ENCODE data around the gene CHMP4B. TPM values are rescaled to one million over a fixed set of nuclear protein-coding genes. Genes with fewer than 3 reads are reported as not detected.

CHMP4B gene
- polyA plus RNA-seq, 1 of the 3 experiments (the other 2 are of a cell fraction) = 123 TPM

- no peak overlapping the region for H3K4me3 ChIP-seq (ENCODE audit: low read depth in 2 of 2, low read length in 1 of 2)
- H2AFZ ChIP-seq (ENCODE audit: low read depth) = no peak overlapping the region
- peak overlapping the region in 1 of 2 experiments; percentile 93; a peak in 2 of 4 replicates for H3K27ac ChIP-seq (ENCODE audit: low read depth in 2 of 2, low read length in 1 of 2)
- H4K20me1 ChIP-seq (ENCODE audit: insufficient read depth) = peaks cover 100% of the 10 kb centered on the region
- no peak overlapping the region for H3K9ac ChIP-seq
- DNase-seq = no peak
- 84% methylated on average over 3 of the region's 4 CpGs for WGBS (ENCODE audit: low lambda C conversion rate)
- TF ChIP-seq IRF3 (IDR thresholded peaks at IDR 0.05; ENCODE audit: low read depth, low read length) = no peak
- H3K9me3 ChIP-seq = no peaks in the 10 kb centered on the region
- H3K27me3 ChIP-seq (ENCODE audit: insufficient read depth) = no peaks in the 10 kb centered on the region
- POLR2A ChIA-PET = no interaction called here
- H3K9me2 ChIP-seq = no peaks in the 10 kb centered on the region
- H3K4me2 ChIP-seq = no peak overlapping the region
- peaks cover 22 to 77% of the 10 kb centered on the region in 2 experiments for H3K4me1 ChIP-seq (ENCODE audit: control insufficient read depth in 1 of 2, insufficient read depth in 2 of 2, low read depth in 1 of 2, low read length in 1 of 2)
- CTCF ChIA-PET = interaction anchor here (0.6 to 4.8 kb wide), 8 partner anchors 10 to 228 kb away, joined by 3 to 25 read pairs (median 4); no protein-coding TSS in a partner anchor
- H3F3A ChIP-seq (replicated peaks; ENCODE audit: insufficient read depth) = peaks cover 4% of the 10 kb centered on the region
- no peaks in the 10 kb centered on the region for H3K36me3 ChIP-seq (replicated peaks in 1 of 2; ENCODE audit: control insufficient read depth in 1 of 2, insufficient read depth in 2 of 2, low read length in 1 of 2)
- H3K79me2 ChIP-seq (ENCODE audit: insufficient read depth) = peaks cover 92% of the 10 kb centered on the region
Observed at GRCh38 chr20:33841436-33841799, 30.3 kb downstream of the CHMP4B start.

- ChIA-PET CTCF (interaction anchor here (1.3 to 1.4 kb wide), 2 partner anchors 12 to 21 kb away, joined by 4 to 8 read pairs; no protein-coding TSS in a partner anchor), POLR2A (no interaction called here)
- no peak overlapping the region for H2AFZ ChIP-seq (ENCODE audit: low read depth)
- H3K36me3 ChIP-seq (replicated peaks in 1 of 2; ENCODE audit: control insufficient read depth in 1 of 2, insufficient read depth in 2 of 2, low read length in 1 of 2) = no peaks in the 10 kb centered on the region
- H3K79me2 ChIP-seq (ENCODE audit: insufficient read depth) = peaks cover 92% of the 10 kb centered on the region
- no peaks in the 10 kb centered on the region for H3K9me2 ChIP-seq
- H3K9ac ChIP-seq = no peak overlapping the region
- H3K27ac ChIP-seq (ENCODE audit: low read depth in 2 of 2, low read length in 1 of 2) = peak overlapping the region in 1 of 2 experiments; percentile 93; a peak in 1 of 4 replicates
- no peak for DNase-seq
- H3K9me3 ChIP-seq = no peaks in the 10 kb centered on the region
- no peak for TF ChIP-seq RFX5 (IDR thresholded peaks at IDR 0.05; ENCODE audit: low read length)
- TF ChIP-seq IRF3 (IDR thresholded peaks at IDR 0.05; ENCODE audit: low read depth, low read length) = no peak
- no peaks in the 10 kb centered on the region for H3K27me3 ChIP-seq (ENCODE audit: insufficient read depth)
- H4K20me1 ChIP-seq (ENCODE audit: insufficient read depth) = peaks cover 100% of the 10 kb centered on the region
- no peak overlapping the region for H3K4me2 ChIP-seq
- H3F3A ChIP-seq (replicated peaks; ENCODE audit: insufficient read depth) = peaks cover 4% of the 10 kb centered on the region
- H3K4me3 ChIP-seq (ENCODE audit: low read depth in 2 of 2, low read length in 1 of 2) = no peak overlapping the region
- peaks cover 22 to 74% of the 10 kb centered on the region in 2 experiments for H3K4me1 ChIP-seq (ENCODE audit: control insufficient read depth in 1 of 2, insufficient read depth in 2 of 2, low read depth in 1 of 2, low read length in 1 of 2)
- 100% methylated on average over 2 of the region's 3 CpGs for WGBS (ENCODE audit: low lambda C conversion rate)
Observed at GRCh38 chr20:33842346-33842745, 31.2 kb downstream of the CHMP4B start.

GRCh38 chr20:33843050-33843449 lies 31.9 kb downstream of the CHMP4B start:
- H3K27ac ChIP-seq (ENCODE audit: low read depth in 2 of 2, low read length in 1 of 2) = peak overlapping the region; percentile 38 to 93; a peak in 3 of 4 replicates

More at GRCh38 chr20:33843050-33843449, 31.9 kb downstream of the CHMP4B start:
- 83% methylated on average over 1 of the region's 1 CpG for WGBS (ENCODE audit: low lambda C conversion rate)
- Histone ChIP-seq H4K20me1 (ENCODE audit: insufficient read depth) (peaks cover 100% of the 10 kb centered on the region), H3K36me3 (replicated peaks in 1 of 2; ENCODE audit: control insufficient read depth in 1 of 2, insufficient read depth in 2 of 2, low read length in 1 of 2) (no peaks in the 10 kb centered on the region), H3K4me3 (ENCODE audit: low read depth in 2 of 2, low read length in 1 of 2) (no peak overlapping the region), H3K79me2 (ENCODE audit: insufficient read depth) (peaks cover 90% of the 10 kb centered on the region), H3K27me3 (ENCODE audit: insufficient read depth) (no peaks in the 10 kb centered on the region), H3K4me2 (peak overlapping the region; percentile 13; the same call in 1 of the 2 replicates), H3K9me3 (no peaks in the 10 kb centered on the region), H3K9ac (no peak overlapping the region), H3K9me2 (no peaks in the 10 kb centered on the region), H2AFZ (ENCODE audit: low read depth) (no peak overlapping the region), H3K4me1 (ENCODE audit: control insufficient read depth in 1 of 2, insufficient read depth in 2 of 2, low read depth in 1 of 2, low read length in 1 of 2) (peaks cover 22 to 70% of the 10 kb centered on the region in 2 experiments), H3F3A (replicated peaks; ENCODE audit: insufficient read depth) (peaks cover 4% of the 10 kb centered on the region)
- ChIA-PET POLR2A (no interaction called here), CTCF (interaction anchor here (1.1 kb wide), 1 partner anchor 51 kb away, joined by 3 read pairs; no protein-coding TSS in a partner anchor)
- no peak for DNase-seq
- TF ChIP-seq NFIC (IDR thresholded peaks at IDR 0.05; ENCODE audit: borderline replicate concordance) = no peak
- TF ChIP-seq IRF3 (IDR thresholded peaks at IDR 0.05; ENCODE audit: low read depth, low read length) = no peak
- no peak for TF ChIP-seq USF2 (IDR thresholded peaks at IDR 0.05; ENCODE audit: borderline replicate concordance, low read depth, low read length)
- no peak for TF ChIP-seq REST (IDR thresholded peaks at IDR 0.05; ENCODE audit: low read depth, low read length)
- no peak for TF ChIP-seq FOXM1 (IDR thresholded peaks at IDR 0.05; ENCODE audit: low read depth)
- no peak for TF ChIP-seq TEAD4 (IDR thresholded peaks at IDR 0.05; ENCODE audit: borderline replicate concordance, insufficient read depth)

Measured in SK-N-SH (cell line).